ENCODE data around the gene AFF1.

- no peak for TF ChIP-seq POLR2A (IDR thresholded peaks at IDR 0.05; ENCODE audit: low read length)
- no peak for TF ChIP-seq GATA1 (IDR thresholded peaks at IDR 0.05; ENCODE audit: low read depth, low read length)
Measured at GRCh38 chr4:87129681-87130080, 194.9 kb downstream of the AFF1 start.

Data from erythroblast (primary cell).